Activated T-cell treated with anti-CD3 and anti-CD28 coated beads, Interleukin-2, amount 50 U/mL, for 4 hours (primary cell): ENCODE results near the gene NOL9. TPM values are rescaled to one million over a fixed set of nuclear protein-coding genes. Genes with fewer than 3 reads are reported as not detected.
A peak's percentile ranks its signal among the peaks of the same experiment; 100 is the strongest.

Source experiments
- ATAC-seq, 2 donors: fragments of 200-7000 bp; cut with Tn5 transposase; one replicate each; pipeline ENCODE4 v1.10.0; 2021
- DNase-seq: peaks from one replicate; pipeline ENCODE4 v3.0.0-alpha.2; 2020
- H3K27me3 Mint-ChIP-seq: one replicate; pipeline ENCODE4 v1.8.0; 2021; ENCODE audit warnings: low read depth, mixed read lengths
- H3K36me3 Mint-ChIP-seq: one replicate; pipeline ENCODE4 v1.8.0; 2022; ENCODE audit warnings: mixed read lengths; ENCODE audit not compliant: insufficient read depth
- H3K4me1 Mint-ChIP-seq: one replicate; pipeline ENCODE4 v1.8.0; 2021; ENCODE audit warnings: low read depth, mixed read lengths
- H3K4me3 Mint-ChIP-seq: one replicate; pipeline ENCODE4 v1.8.0; 2021; ENCODE audit warnings: mild to moderate bottlenecking, moderate library complexity, mixed read lengths
- H3K9me3 Mint-ChIP-seq: one replicate; pipeline ENCODE4 v1.8.0; 2021; ENCODE audit warnings: mixed read lengths
- total RNA-seq, 3 donors: library from RNA; stranded (reverse); gene quantifications; one replicate each; pipeline ENCODE4 v1.2.1, GENCODE V29; 2021

The NOL9 gene
- total RNA-seq, 3 donors from 2014 or later, result 69.3 to 80.2 (median 76.5) TPM

- no peaks in the 10 kb centered on the region for H3K4me1 Mint-ChIP-seq
- peaks cover 4% of the 10 kb centered on the region for H3K27me3 Mint-ChIP-seq
- H3K9me3 Mint-ChIP-seq, result no peaks in the 10 kb centered on the region
- DNase-seq (no peak), ATAC-seq (no peak)
- no peaks in the 10 kb centered on the region for H3K36me3 Mint-ChIP-seq
- H3K4me3 Mint-ChIP-seq, result no peak overlapping the region
Observed at GRCh38 chr1:6477039-6477820, 77.1 kb downstream of the NOL9 start.

GRCh38 chr1:6476483-6476882 is 77.8 kb downstream of the NOL9 start:
- Mint-ChIP-seq H3K27me3 (no peaks in the 10 kb centered on the region), H3K4me3 (no peak overlapping the region), H3K9me3 (no peaks in the 10 kb centered on the region), H3K4me1 (no peaks in the 10 kb centered on the region), H3K36me3 (no peaks in the 10 kb centered on the region)
- no peak for DNase-seq
- no peak for ATAC-seq

- DNase-seq (peak; percentile 84), ATAC-seq (peak; percentile 90)
- Mint-ChIP-seq H3K9me3 (no peaks in the 10 kb centered on the region), H3K4me1 (no peaks in the 10 kb centered on the region), H3K36me3 (no peaks in the 10 kb centered on the region), H3K4me3 (no peak overlapping the region), H3K27me3 (no peaks in the 10 kb centered on the region)
Observed at GRCh38 chr1:6475381-6476133, 78.8 kb downstream of the NOL9 start.

- Mint-ChIP-seq H3K27me3 (no peaks in the 10 kb centered on the region), H3K4me3 (no peak overlapping the region), H3K9me3 (no peaks in the 10 kb centered on the region), H3K4me1 (no peaks in the 10 kb centered on the region), H3K36me3 (no peaks in the 10 kb centered on the region)
- no peak for DNase-seq
- ATAC-seq, result no peak
Observed at GRCh38 chr1:6474815-6475282, 79.5 kb downstream of the NOL9 start.

- H3K27me3 Mint-ChIP-seq, result no peaks in the 10 kb centered on the region
- DNase-seq (no peak), ATAC-seq (no peak)
- no peaks in the 10 kb centered on the region for H3K9me3 Mint-ChIP-seq
- no peaks in the 10 kb centered on the region for H3K36me3 Mint-ChIP-seq
- H3K4me3 Mint-ChIP-seq, result no peak overlapping the region
- H3K4me1 Mint-ChIP-seq, result no peaks in the 10 kb centered on the region
Observed at GRCh38 chr1:6473974-6474814, 80.1 kb downstream of the NOL9 start.

GRCh38 chr1:6473156-6473555 is 81.2 kb downstream of the NOL9 start:
- Mint-ChIP-seq H3K36me3 (no peaks in the 10 kb centered on the region), H3K9me3 (no peaks in the 10 kb centered on the region), H3K4me1 (no peaks in the 10 kb centered on the region), H3K27me3 (no peaks in the 10 kb centered on the region), H3K4me3 (no peak overlapping the region)
- no peak for DNase-seq
- ATAC-seq, result no peak

- no peak overlapping the region for H3K4me3 Mint-ChIP-seq
- H3K27me3 Mint-ChIP-seq, result no peaks in the 10 kb centered on the region
- no peak for ATAC-seq
- no peaks in the 10 kb centered on the region for H3K9me3 Mint-ChIP-seq
- DNase-seq, result no peak
- no peaks in the 10 kb centered on the region for H3K4me1 Mint-ChIP-seq
- no peaks in the 10 kb centered on the region for H3K36me3 Mint-ChIP-seq
Observed at GRCh38 chr1:6472391-6472790, 81.9 kb downstream of the NOL9 start.

GRCh38 chr1:6471970-6472368 is 82.3 kb downstream of the NOL9 start:
- Mint-ChIP-seq H3K9me3 (no peaks in the 10 kb centered on the region), H3K27me3 (no peaks in the 10 kb centered on the region), H3K4me3 (no peak overlapping the region), H3K4me1 (peaks cover under 1% of the 10 kb centered on the region), H3K36me3 (no peaks in the 10 kb centered on the region)
- DNase-seq (no peak), ATAC-seq (no peak)

Other genes with a start within 250 kb of the NOL9 start
- 100 to 1,000 TPM in 2 of 3 donors, 10 to 100 TPM in 1; 92.8 to 112 (median 101) TPM for gene ACOT7, start 160.7 kb downstream of the NOL9 start, total RNA-seq
- gene HES2, start 134.6 kb downstream of the NOL9 start, total RNA-seq, result not detected
- under 1 TPM; 0.42 to 0.76 (median 0.60) TPM for gene ESPN, start 129.7 kb downstream of the NOL9 start, total RNA-seq
- gene TNFRSF25, start 88.3 kb downstream of the NOL9 start, total RNA-seq, result 100 to 1,000 TPM; 137 to 149 (median 145) TPM
- gene PLEKHG5, start 62.8 kb downstream of the NOL9 start, total RNA-seq, result 1 to 10 TPM; 1.2 to 2.1 (median 1.4) TPM
- gene TAS1R1, start 794 bp upstream of the NOL9 start, total RNA-seq, result not detected
- gene ZBTB48, start 25.5 kb upstream of the NOL9 start, total RNA-seq, result 10 to 100 TPM; 32.1 to 37.6 (median 33.7) TPM
- gene KLHL21, start 48.4 kb upstream of the NOL9 start, total RNA-seq, result 10 to 100 TPM; 49.5 to 54.9 (median 51.4) TPM
- 10 to 100 TPM; 10.5 to 14.4 (median 10.9) TPM for gene PHF13, start 59.2 kb upstream of the NOL9 start, total RNA-seq
- gene THAP3, start 70.4 kb upstream of the NOL9 start, total RNA-seq, result 10 to 100 TPM; 16.7 to 19.5 (median 19.1) TPM
- 10 to 100 TPM; 84.7 to 99.7 (median 92.8) TPM for gene DNAJC11, start 147.3 kb upstream of the NOL9 start, total RNA-seq
- gene CAMTA1, start 230.9 kb upstream of the NOL9 start, total RNA-seq, result 10 to 100 TPM; 47.5 to 50.3 (median 47.7) TPM